ENCODE results near the gene TRIM41. TPM values are rescaled to one million over a fixed set of nuclear protein-coding genes. Genes with fewer than 3 reads are reported as not detected.

Gene TRIM41
- total and polyA plus RNA-seq, 3 experiments from 2014 or later = 2.2 to 42.7 (median 35.2) TPM

GRCh38 chr5:181194489-181195248 lies 28.4 kb upstream of the TRIM41 start:
- H3K9me3 ChIP-seq (ENCODE audit: low read length) = no peaks in the 10 kb centered on the region
- H3K4me1 ChIP-seq (ENCODE audit: insufficient read depth, low read length) = peaks cover 6% of the 10 kb centered on the region
- Mint-ChIP-seq H3K36me3 (peaks cover 0 to 21% (median 0%) of the 10 kb centered on the region in 3 donors), H3K27ac (peak overlapping the region in 2 of 8 donors; percentile 56 to 87), H3K9me3 (peaks cover 0 to 6% (median 3%) of the 10 kb centered on the region in 5 donors), H3K27me3 (peaks cover 0 to 14% of the 10 kb centered on the region in 2 donors), H3K4me1 (peaks cover 15 to 28% (median 17%) of the 10 kb centered on the region in 3 donors), H3K4me3 (peak overlapping the region in 1 of 7 donors; percentile 100)
- DNase-seq = no peak
- ChIA-PET POLR2A (no interaction called here), CTCF (interaction anchor here (1.6 to 11.3 kb wide), 2 partner anchors 13 to 21 kb away, joined by 4 to 164 read pairs; partner anchors contain the start of gene TRIM7)
- H3K27me3 ChIP-seq (ENCODE audit: insufficient read depth, low read length, poor library complexity, severe bottlenecking) = no peaks in the 10 kb centered on the region
- H3K4me3 ChIP-seq (ENCODE audit: low read length) = no peak overlapping the region
- H3K27ac ChIP-seq (ENCODE audit: low read depth, low read length) = no peak overlapping the region
- no peaks in the 10 kb centered on the region for H3K36me3 ChIP-seq (ENCODE audit: insufficient read depth, low read length)

GRCh38 chr5:181195249-181195761 lies 27.8 kb upstream of the TRIM41 start:
- Histone ChIP-seq H3K9me3 (ENCODE audit: low read length) (no peaks in the 10 kb centered on the region), H3K27me3 (ENCODE audit: insufficient read depth, low read length, poor library complexity, severe bottlenecking) (no peaks in the 10 kb centered on the region), H3K27ac (ENCODE audit: low read depth, low read length) (no peak overlapping the region), H3K4me3 (ENCODE audit: low read length) (no peak overlapping the region), H3K4me1 (ENCODE audit: insufficient read depth, low read length) (peaks cover 6% of the 10 kb centered on the region), H3K36me3 (ENCODE audit: insufficient read depth, low read length) (no peaks in the 10 kb centered on the region)
- H3K36me3 Mint-ChIP-seq = peaks cover 0 to 15% (median 0%) of the 10 kb centered on the region in 3 donors
- ChIA-PET CTCF (interaction anchor here (11.3 kb wide), 1 partner anchor 13 kb away, joined by 164 read pairs; the partner anchor contains the start of gene TRIM7), POLR2A (no interaction called here)
- DNase-seq = no peak
- peaks cover 0 to 12% of the 10 kb centered on the region in 2 donors for H3K27me3 Mint-ChIP-seq
- H3K4me1 Mint-ChIP-seq = peaks cover 15 to 28% (median 17%) of the 10 kb centered on the region in 3 donors
- H3K9me3 Mint-ChIP-seq = peaks cover 0 to 6% (median 3%) of the 10 kb centered on the region in 5 donors
- no peak overlapping the region for H3K4me3 Mint-ChIP-seq
- peak overlapping the region in 1 of 8 donors; percentile 50 for H3K27ac Mint-ChIP-seq

- no peaks in the 10 kb centered on the region for H3K27me3 Mint-ChIP-seq
- Histone ChIP-seq H3K9me3 (ENCODE audit: low read length) (no peaks in the 10 kb centered on the region), H3K4me1 (ENCODE audit: insufficient read depth, low read length) (peaks cover 3% of the 10 kb centered on the region), H3K27me3 (ENCODE audit: insufficient read depth, low read length, poor library complexity, severe bottlenecking) (no peaks in the 10 kb centered on the region), H3K36me3 (ENCODE audit: insufficient read depth, low read length) (no peaks in the 10 kb centered on the region), H3K27ac (ENCODE audit: low read depth, low read length) (no peak overlapping the region), H3K4me3 (ENCODE audit: low read length) (no peak overlapping the region)
- H3K9me3 Mint-ChIP-seq = no peaks in the 10 kb centered on the region
- DNase-seq = no peak
- CTCF ChIA-PET = interaction anchor here (1.4 to 11.3 kb wide), 3 partner anchors 8 to 12 kb away, joined by 4 to 164 read pairs (median 15); partner anchors contain the start of gene TRIM7
- POLR2A ChIA-PET = interaction anchor here (1.7 kb wide), 1 partner anchor 10 kb away, joined by 3 read pairs; no protein-coding TSS in a partner anchor
- peaks cover 5 to 14% (median 6%) of the 10 kb centered on the region in 3 donors for H3K4me1 Mint-ChIP-seq
- no peaks in the 10 kb centered on the region for H3K36me3 Mint-ChIP-seq
- H3K4me3 Mint-ChIP-seq = no peak overlapping the region
- peak overlapping the region in 2 of 8 donors; percentile 19 to 32 for H3K27ac Mint-ChIP-seq
Observed at GRCh38 chr5:181197326-181197951, 25.6 kb upstream of the TRIM41 start.

GRCh38 chr5:181198106-181198685 lies 24.9 kb upstream of the TRIM41 start:
- H3K27ac Mint-ChIP-seq = no peak overlapping the region
- H3K27me3 Mint-ChIP-seq = no peaks in the 10 kb centered on the region
- ChIA-PET POLR2A (no interaction called here), CTCF (interaction anchor here (1.4 to 11.3 kb wide), 3 partner anchors 8 to 13 kb away, joined by 4 to 164 read pairs (median 15); partner anchors contain the start of gene TRIM7)
- no peaks in the 10 kb centered on the region for H3K9me3 Mint-ChIP-seq
- H3K4me1 Mint-ChIP-seq = peaks cover 0 to 6% (median 0%) of the 10 kb centered on the region in 3 donors
- Histone ChIP-seq H3K4me1 (ENCODE audit: insufficient read depth, low read length) (no peaks in the 10 kb centered on the region), H3K27ac (ENCODE audit: low read depth, low read length) (no peak overlapping the region), H3K4me3 (ENCODE audit: low read length) (no peak overlapping the region), H3K27me3 (ENCODE audit: insufficient read depth, low read length, poor library complexity, severe bottlenecking) (no peaks in the 10 kb centered on the region), H3K9me3 (ENCODE audit: low read length) (no peaks in the 10 kb centered on the region), H3K36me3 (ENCODE audit: insufficient read depth, low read length) (no peaks in the 10 kb centered on the region)
- H3K4me3 Mint-ChIP-seq = no peak overlapping the region
- H3K36me3 Mint-ChIP-seq = no peaks in the 10 kb centered on the region
- no peak for DNase-seq

- CTCF ChIA-PET = interaction anchor here (1.3 to 3.5 kb wide), 3 partner anchors 9 to 14 kb away, joined by 4 to 15 read pairs (median 4); no protein-coding TSS in a partner anchor
- Histone ChIP-seq H3K9me3 (ENCODE audit: low read length) (no peaks in the 10 kb centered on the region), H3K4me1 (ENCODE audit: insufficient read depth, low read length) (peaks cover 6% of the 10 kb centered on the region), H3K27ac (ENCODE audit: low read depth, low read length) (no peak overlapping the region), H3K27me3 (ENCODE audit: insufficient read depth, low read length, poor library complexity, severe bottlenecking) (no peaks in the 10 kb centered on the region), H3K4me3 (ENCODE audit: low read length) (no peak overlapping the region), H3K36me3 (ENCODE audit: insufficient read depth, low read length) (no peaks in the 10 kb centered on the region)
- peaks cover 0 to 4% (median 3%) of the 10 kb centered on the region in 3 donors for H3K4me1 Mint-ChIP-seq
- peak overlapping the region in 1 of 7 donors; percentile 26 for H3K4me3 Mint-ChIP-seq
- no peak overlapping the region for H3K27ac Mint-ChIP-seq
- no peaks in the 10 kb centered on the region for H3K9me3 Mint-ChIP-seq
- no peaks in the 10 kb centered on the region for H3K36me3 Mint-ChIP-seq
- H3K27me3 Mint-ChIP-seq = peaks cover 0 to under 1% of the 10 kb centered on the region in 2 donors
- POLR2A ChIA-PET = no interaction called here
- no peak for DNase-seq
Observed at GRCh38 chr5:181198905-181199519, 24.1 kb upstream of the TRIM41 start.

- peaks cover 0 to 9% (median 5%) of the 10 kb centered on the region in 3 donors for H3K4me1 Mint-ChIP-seq
- peak overlapping the region in 2 of 8 donors; percentile 16 to 89 for H3K27ac Mint-ChIP-seq
- ChIA-PET POLR2A (no interaction called here), CTCF (interaction anchor here (1.3 to 3.5 kb wide), 2 partner anchors 10 to 15 kb away, joined by 4 to 15 read pairs; no protein-coding TSS in a partner anchor)
- H3K4me3 Mint-ChIP-seq = peak overlapping the region in 1 of 7 donors; percentile 76
- no peak overlapping the region for H3K27ac ChIP-seq (ENCODE audit: low read depth, low read length)
- H3K27me3 ChIP-seq (ENCODE audit: insufficient read depth, low read length, poor library complexity, severe bottlenecking) = no peaks in the 10 kb centered on the region
- H3K36me3 Mint-ChIP-seq = peaks cover 0 to 1% (median 0%) of the 10 kb centered on the region in 3 donors
- peaks cover 7% of the 10 kb centered on the region for H3K4me1 ChIP-seq (ENCODE audit: insufficient read depth, low read length)
- H3K36me3 ChIP-seq (ENCODE audit: insufficient read depth, low read length) = no peaks in the 10 kb centered on the region
- peaks cover 0 to 3% of the 10 kb centered on the region in 2 donors for H3K27me3 Mint-ChIP-seq
- H3K9me3 ChIP-seq (ENCODE audit: low read length) = no peaks in the 10 kb centered on the region
- no peak overlapping the region for H3K4me3 ChIP-seq (ENCODE audit: low read length)
- no peaks in the 10 kb centered on the region for H3K9me3 Mint-ChIP-seq
- DNase-seq = no peak
Observed at GRCh38 chr5:181199881-181200638, 23.0 kb upstream of the TRIM41 start.

- Mint-ChIP-seq H3K9me3 (no peaks in the 10 kb centered on the region), H3K27ac (peak overlapping the region in 1 of 8 donors; percentile 16), H3K36me3 (peaks cover 0 to 1% (median 0%) of the 10 kb centered on the region in 3 donors), H3K4me3 (peak overlapping the region in 2 of 7 donors; percentile 48 to 76), H3K27me3 (peaks cover 3% of the 10 kb centered on the region in 2 donors), H3K4me1 (peaks cover 5 to 15% (median 10%) of the 10 kb centered on the region in 3 donors)
- ChIA-PET POLR2A (no interaction called here), CTCF (interaction anchor here (14.5 kb wide), 1 partner anchor 8 kb away, joined by 164 read pairs; no protein-coding TSS in a partner anchor)
- Histone ChIP-seq H3K36me3 (ENCODE audit: insufficient read depth, low read length) (no peaks in the 10 kb centered on the region), H3K27me3 (ENCODE audit: insufficient read depth, low read length, poor library complexity, severe bottlenecking) (no peaks in the 10 kb centered on the region), H3K9me3 (ENCODE audit: low read length) (no peaks in the 10 kb centered on the region), H3K27ac (ENCODE audit: low read depth, low read length) (no peak overlapping the region), H3K4me1 (ENCODE audit: insufficient read depth, low read length) (peaks cover 11% of the 10 kb centered on the region), H3K4me3 (ENCODE audit: low read length) (no peak overlapping the region)
- no peak for DNase-seq
Observed at GRCh38 chr5:181200816-181201215, 22.3 kb upstream of the TRIM41 start.
